Measurements from ENCODE around the gene SLC35F3.
A peak's percentile ranks its signal among the peaks of the same experiment; 100 is the strongest.

Gene SLC35F3

DNA sequence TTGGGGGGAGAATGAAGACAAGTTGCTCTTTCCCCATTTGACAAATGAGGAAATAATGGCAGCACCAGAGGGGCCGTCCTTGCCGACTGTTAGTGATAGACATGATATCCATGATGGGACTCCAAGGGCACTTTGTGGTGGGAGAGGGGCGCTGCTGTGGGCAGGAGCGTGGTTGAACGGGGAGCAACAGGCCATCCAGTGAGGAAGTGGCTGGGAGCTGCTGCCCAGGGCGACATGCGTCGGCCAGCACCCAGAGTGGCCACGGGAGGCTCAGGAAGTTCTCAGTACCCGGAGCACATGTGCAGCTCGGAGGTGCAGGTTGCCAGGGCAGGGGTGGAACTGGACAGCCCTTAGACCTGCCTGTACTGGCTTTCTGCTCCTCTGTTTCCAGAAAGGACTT lies 71.0 kb downstream of the SLC35F3 start:
- DNase-seq: no peak

DNA sequence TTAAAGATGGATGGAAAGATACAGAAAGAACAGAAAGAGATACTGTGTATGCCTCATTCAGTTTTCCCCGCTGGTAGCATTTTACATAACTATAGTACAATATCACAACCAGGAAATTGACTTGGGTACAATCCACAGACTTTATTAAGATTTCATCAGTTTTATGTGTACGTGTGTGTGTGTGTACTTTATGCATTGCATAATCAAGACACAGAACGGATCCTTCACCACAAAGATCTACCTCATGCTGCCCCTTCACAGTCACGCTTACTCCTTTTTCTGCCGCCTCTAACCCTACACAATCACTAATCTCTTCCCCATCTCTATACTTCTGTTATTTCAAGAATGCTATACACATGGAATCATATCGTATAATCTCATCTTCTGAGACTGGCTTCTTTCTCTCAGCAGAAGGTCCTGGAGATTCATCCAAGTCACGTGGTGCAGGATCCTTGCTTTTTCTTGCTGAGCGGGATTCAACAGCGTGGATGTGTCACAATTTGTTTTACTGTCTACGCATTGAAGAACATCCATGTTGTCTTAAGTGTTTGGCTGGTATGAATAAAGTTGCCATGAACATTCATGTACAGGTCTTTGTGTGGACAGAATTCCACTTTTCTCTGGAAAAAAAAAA lies 76.7 kb downstream of the SLC35F3 start:
- DNase-seq: no peak

DNA sequence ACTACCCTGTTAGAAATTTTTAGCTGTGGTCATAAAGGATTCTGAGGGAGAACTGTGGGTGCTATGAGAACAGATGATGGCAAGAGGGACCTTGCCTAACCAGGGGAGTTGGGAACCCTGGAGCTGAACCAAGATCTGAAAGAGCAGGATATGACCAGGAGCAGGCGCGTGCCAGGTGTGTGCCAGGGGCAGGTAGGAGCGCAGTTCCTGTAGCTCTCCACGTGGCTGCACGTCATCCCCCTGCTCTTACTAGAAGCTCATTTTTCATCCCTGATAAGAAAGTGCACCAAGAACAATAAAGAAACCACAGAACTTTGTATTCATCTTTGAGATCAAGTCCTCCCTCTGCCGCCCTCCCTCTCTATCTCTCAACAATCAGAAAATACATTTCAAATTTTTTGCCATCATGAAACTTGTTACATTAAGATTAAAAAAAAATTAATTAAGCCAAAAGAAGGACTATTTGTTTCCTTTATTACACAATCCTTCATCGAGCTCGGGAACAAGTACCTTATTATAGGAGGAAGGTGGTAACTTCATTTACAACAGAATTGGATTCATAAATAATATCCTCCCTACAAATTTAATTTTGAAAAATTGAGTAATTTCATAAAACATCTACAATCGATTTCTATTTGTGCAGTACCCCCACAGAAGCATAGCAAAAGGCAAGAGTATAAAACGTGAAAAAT lies 78.5 kb downstream of the SLC35F3 start:
- no peak for DNase-seq

DNA sequence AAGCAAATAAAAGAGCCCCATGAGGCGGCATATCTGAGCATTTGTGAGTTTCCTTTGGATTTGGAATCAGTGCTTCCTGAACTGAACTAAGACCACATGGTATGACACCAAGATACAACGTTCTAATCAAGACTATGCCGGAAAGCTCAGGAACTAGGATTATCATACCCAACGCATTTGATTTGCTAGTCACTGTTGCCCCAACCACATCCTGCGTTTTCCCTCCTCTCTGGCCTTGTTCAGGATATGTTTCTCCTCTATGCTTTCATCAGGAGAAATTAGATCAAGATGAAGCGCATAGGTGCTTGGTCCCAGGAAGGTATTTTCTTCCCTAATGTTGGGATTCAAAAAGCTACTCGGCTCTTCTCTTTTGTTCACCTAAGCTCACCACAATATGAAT lies 79.3 kb downstream of the SLC35F3 start:
- no peak for DNase-seq

DNA sequence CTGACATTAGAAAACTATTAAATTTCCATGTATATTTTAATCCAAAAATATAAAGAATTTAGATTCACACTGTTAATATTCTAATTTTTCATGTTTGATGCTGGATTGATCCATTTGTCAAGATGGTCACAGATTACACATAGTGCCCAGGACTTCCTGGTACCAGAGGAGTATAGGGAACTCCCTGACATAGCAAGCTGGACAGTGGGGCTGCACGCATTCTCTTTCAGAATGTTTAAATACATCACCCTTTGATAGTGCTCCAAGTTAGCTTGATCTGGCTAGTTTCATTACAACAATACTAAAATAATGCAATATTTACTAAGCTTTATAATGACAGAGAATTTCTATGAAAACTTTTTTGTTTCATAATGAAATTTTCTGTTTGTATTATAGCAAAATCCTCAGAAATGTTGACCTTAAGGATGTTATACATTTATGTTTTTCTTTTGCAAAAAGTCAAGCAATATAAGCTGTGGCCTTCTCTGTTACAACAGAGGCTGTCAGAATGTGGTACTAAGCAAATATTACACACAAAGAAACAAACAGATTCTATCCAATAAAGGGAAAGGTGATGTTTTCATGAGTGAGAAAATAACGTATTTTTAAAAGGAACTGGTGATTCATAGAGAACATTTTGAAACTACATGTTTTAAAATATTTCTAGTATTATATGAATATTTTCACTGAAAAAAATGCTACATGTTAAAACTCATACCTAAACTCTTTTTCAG lies 84.7 kb downstream of the SLC35F3 start:
- no peak for DNase-seq

DNA sequence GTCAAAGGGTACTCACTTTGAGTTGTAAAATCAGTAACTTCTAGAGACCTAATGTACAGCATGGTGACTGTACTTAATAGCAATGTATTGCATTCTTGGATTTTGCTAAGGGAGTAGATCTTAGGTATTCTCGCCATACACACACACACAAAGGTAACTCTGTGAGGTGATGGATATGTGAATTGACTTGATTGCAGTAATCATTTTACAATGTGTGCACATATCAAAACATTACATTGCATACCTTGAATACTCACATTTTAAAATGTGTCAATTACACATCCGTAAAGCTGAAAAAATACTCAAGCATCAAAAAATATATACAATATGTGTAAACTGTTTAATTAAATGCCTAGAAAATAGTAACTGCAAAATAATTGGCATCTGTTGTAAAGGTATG lies 86.0 kb downstream of the SLC35F3 start:
- DNase-seq: no peak

DNA sequence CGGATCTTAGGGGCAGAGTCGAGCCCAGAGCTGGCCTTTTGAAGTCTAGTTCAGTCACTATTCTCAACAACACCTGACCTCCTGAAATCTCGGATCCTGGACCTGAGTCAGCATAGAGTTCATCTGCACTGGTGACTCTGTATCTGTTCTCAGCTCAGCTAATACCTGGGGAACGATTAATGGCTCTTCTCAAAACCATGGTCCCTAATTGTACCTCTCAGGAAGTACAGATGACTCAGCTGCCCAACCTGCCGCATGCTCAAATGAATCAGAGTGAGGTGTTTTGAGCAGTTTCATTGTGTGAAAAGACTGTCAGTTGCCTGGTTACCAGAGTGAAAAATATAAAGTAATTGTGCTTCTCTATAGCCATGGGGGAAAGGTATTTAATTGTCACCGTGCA lies 89.2 kb downstream of the SLC35F3 start:
- no peak for DNase-seq

DNA sequence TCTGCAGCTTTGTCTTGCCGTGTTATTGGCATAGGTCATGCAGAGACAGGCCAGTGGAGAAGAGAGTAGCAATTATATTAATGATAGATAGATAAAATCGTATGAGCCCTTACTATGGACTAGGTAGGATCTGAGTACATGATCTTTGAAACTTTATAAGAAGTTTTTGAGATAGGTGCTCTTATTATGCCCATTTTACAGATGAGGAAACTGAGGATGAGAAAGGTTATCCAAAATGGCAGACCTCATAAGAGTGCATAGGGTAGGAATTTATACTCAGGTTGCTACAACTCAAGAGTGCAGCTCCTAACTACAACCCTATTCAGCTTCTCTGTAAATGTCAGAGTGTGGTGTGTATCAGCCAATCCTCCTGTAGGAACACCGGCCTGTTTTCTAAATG lies 89.6 kb downstream of the SLC35F3 start:
- no peak for DNase-seq

DNA sequence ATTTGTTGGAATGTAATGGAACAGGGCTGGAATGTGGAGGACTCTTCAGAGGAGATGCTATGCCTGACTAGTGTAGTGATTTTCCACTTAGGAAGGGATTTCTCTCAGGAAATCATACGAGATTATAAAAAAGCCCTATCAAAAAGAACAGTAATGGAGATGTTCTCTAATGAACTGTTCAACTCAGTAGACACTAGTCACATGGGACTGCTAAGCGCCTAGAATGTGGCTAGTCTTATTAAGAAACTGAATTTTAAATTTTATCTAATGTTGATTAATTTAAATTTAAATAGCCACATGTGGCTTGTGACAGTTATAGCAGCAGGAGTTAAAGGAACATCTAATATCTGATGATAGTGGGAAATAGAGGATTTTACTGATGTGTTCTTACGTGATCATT lies 94.0 kb downstream of the SLC35F3 start:
- DNase-seq: no peak

DNA sequence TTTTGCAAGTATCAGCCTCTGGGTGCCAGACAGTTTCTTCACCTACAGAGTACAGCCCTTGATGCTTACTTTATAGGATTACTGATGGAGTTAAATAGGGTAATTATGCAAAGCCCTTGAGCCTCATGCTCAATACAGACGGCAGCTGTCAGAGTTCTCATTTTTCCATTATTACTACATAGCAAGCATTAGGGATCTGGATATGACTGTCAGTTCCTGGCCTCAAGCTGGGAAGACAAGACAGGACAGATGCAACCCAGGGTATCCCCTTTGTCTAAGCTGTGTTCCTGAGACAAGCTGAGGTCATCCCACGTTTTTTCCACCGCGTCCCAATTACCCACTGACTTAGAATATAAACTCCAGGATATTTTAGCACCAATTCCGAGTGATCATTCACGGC lies 94.4 kb downstream of the SLC35F3 start:
- peak; percentile 20 for DNase-seq

DNA sequence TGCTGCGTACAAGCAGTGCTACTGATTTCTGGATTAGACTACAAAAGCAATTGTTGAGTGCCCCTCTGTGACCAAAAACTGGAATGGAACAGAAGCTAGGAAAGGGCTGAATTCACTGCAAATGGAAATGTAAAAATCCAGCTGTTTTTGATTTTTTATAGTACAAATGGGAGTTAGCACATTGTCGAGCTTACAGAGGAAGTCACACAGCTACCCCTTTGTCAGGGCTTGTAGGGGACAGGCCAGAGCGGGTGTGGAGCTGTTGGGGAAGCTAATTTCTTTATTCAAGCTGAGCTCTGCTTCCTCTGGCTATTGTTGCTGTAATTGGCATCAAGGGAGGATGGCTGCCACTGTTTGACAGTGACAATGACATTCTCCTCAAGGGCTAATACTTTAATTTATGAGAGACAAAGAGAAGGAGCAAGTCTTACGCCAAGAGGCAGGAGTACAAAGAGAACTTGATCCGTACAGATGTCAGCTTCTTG lies 96.1 kb downstream of the SLC35F3 start:
- DNase-seq: no peak

DNA sequence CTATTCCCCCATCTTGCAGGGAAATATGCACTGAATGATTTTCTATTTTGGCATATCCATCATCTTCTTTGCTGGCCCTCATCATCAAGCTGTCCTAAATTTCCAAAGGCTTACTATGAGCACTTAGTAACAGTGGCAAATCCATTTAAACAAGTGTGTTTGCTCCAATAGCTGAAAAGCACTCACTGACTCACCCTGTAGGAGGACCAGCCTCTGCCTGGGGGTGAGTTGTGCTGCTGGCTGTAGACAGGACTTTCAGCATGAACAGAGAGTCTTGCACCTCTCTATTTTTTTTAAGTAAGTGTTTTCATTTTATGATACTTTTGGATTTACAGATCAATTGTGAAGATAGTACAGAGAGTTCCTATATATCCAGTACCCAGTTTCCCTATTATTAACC lies 97.3 kb downstream of the SLC35F3 start:
- no peak for DNase-seq

DNA sequence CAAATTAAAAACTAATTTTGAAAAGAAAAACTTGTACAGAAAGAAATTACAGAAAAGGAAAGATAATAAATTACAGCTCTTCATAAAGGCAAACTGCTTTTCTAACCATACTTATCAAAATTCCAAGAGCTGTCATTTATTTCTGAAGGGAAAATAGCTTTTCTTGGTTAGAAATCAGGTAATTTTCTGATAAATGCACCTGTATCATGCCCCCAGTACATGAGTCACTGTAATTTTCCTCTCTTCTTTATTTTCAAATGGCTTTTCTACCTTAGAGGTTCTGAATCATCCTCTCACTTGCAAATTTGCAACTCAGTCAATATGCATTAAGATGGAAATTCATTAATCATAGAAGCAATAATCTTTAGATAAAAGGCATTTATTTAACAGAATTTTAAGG lies 100.1 kb downstream of the SLC35F3 start:
- no peak for DNase-seq

DNA sequence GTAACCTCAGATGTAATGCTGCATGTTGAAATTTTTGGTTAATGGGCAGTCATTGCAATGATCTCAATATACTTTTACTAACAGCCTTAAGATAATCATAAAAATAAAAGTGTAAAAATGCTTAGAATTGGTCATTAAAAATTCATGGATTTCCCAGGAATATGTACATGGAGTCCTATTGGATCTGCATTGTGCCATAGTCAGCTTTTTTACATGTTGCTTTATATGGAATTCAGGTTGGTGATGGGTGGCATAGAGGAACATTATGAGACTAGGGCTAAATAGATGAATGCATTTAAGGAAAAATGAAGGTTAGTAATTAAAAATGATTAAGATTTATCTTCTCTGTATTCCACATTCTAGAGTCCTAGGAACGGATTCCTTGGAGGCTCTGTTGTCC lies 103.2 kb downstream of the SLC35F3 start:
- no peak for DNase-seq

DNA sequence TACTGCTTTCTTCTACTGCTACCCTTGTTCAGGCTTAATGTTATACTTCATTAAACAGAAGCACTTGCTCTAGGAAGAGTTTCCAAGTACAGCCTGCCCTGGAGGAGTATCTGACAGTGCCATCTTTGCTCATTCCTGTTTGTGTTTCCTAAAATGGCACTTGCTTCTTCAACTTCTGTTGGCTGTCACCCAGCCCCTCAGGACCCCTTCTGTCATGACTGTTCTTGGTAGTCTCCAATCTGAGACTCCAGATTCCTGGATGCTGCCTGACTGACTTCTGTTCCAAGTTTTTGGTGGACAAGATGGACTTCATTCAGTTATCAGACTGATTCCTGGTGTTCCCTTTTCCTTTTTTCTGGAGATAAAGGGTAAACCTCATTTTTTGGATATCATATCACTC lies 104.1 kb downstream of the SLC35F3 start:
- no peak for DNase-seq

DNA sequence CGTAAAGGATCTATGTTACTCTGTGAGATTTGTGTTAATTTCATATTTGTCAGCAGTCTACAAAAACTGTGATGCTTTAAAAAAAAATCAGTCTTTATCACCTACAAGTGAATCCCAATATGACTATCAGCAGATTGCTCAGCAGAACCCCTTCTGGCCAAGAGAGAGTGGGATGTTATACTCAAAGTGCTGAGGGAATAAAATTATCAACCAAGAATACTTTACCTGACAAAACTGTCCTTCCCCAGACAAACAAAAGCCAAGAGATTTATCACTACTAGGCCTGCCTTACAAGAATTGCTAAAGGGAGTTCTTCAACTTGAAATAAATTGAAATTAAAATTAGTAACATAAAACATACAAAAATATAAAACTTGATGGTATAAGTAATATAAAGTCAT lies 105.2 kb downstream of the SLC35F3 start:
- DNase-seq: no peak

DNA sequence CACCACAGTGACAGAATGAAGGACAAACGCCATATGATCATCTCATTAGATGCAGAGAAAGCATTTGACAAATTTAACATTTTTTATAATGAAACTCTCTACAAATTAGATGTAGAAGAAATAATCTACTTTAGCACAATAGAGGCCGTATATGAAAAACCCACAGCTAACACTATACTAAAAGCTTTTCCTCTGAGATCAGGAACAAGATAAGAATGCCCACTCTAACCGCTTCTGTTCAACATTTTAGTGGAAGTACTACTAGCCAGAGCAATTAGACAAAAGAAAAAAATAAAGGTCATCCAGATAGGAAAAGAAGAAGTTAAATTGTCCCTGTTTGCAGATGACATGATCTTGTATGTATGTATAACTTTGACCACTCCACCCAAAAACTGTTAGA lies 109.7 kb downstream of the SLC35F3 start:
- no peak for DNase-seq

DNA sequence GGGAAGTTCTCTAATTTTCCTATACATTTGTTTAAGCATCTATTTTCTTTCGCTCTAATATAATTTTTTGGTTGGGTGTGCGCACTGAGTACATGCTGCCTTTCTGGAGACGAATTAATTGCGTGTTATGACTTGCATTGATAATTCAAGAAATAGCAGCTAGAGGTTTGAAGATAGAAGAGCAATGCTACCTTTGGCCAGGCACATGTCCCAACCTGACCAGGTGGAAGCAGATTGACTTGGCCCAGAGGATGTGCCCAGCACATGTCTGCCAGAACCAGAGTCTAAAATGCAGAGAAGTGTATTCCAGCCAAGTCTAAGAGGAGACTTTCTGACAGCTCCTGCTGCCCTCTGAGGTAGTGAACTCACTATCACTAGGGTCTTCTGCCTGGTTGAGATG lies 114.3 kb downstream of the SLC35F3 start:
- no peak for DNase-seq

DNA sequence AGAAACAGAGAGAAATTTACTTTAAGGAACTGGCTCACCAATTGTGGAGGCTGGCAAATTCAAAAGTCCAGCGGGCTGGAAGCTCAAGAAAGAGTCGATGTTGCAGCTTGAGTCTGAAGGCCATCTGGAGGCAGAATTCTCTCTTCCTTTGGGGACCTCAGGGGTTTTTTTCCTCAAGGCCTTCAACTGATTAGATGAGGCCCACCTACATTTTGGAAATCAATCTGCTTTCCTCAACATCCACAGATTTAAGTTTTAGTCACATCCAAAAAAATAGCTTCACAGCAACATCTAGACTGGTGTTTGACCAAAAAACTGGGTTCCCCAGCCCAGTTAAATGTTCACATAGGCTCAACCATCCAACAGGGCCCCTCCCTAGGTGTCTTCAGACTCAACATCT lies 114.9 kb downstream of the SLC35F3 start:
- no peak for DNase-seq

DNA sequence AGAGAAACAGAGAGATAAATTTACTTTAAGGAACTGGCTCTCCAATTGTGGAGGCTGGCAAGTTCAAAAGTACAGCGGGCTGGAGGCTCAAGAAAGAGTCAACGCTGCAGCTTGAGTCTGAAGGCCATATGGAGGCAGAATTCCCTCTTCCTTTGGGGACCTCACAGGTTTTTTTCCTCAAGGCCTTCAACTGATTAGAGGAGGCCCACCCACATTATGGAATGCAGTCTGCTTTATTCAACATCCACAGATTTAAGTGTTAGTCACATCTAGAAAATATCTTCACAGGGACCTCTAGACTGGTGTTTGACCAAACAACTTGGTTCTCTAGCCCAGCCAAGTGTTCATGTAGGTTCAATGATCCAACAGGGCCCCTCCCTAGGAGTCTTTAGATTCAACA lies 117.8 kb downstream of the SLC35F3 start:
- DNase-seq: no peak

DNA sequence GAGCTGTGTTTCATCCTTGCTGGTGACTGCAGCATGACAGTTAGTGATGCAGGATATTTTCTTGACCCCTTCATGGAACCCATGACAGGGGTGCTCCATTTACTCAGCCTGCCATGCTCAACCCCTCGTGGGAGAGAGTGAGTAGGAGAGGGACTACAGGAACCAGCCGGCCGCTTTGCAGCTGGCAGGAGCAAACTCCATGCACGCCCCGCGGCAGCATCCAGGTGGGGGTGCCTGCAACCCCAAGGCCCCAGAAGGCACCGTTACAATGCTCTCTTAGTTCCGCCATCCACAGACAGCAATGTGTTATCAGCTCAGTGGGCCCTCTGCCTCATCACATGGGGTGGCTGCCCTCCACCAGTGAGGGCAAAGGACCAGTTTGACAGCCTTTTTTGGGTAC lies 135.1 kb downstream of the SLC35F3 start:
- no peak for DNase-seq

DNA sequence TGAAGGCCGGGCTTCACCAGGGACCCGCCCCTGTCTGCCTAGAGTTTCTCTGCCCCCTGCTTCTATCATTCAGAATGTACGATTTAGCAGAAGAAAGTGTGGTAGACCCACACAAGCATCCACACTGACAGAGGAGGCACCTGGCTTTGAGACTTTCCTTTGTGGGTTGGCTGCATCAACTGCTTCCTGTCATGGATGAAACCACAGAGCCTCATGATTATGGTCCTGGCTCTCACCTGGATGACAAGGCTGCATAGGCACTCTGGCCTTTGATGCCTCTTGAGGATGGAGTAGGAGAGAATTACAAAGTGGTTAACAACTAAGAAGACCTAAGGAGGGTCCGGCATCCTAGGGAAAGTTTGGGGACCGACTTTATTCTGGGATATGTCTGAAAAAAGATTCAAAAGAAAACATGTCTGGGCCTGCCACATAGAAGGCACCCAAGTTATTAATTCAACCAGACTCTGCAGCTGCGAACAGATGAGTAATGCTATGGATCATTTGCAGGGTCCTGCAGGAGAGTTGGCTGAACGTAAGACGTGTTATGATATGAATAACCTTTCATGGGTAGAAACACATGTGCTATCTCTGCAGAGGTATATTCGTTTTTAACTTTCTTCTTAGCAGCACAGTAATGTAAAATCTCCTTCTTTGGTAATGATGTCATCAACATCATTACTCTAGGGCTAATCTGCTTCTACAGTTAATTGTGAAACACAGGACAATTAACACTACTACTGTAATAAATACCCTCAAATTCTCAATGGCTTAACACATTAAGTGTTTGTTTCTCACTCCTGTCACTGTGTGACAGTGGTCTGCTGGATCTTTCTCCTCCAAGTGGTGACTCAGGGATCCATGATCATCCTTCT lies 136.2 kb downstream of the SLC35F3 start:
- DNase-seq: no peak

DNA sequence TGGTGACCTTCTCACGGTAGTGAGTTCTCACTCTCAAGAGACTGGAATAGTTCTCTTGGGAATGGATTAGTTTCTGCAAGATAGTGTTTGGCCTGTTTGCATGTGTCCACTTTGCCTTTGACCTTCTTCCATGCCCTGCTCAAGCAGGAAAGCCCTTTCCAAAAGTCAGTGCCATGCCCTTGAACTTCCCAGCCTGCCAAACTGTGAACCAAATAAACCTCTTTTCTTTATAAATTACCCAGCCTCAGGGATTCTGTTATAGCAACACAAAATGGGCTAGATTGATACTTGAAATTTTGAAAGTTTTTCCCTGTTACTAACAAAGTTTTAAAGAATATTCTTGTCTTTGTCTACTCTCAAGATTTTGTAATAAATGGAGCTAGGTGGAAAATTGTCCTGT lies 139.6 kb downstream of the SLC35F3 start:
- no peak for DNase-seq
